Gastrocnemius medialis (tissue), 4 donors: ENCODE measurements around the gene B4GALT5. TPM values are rescaled to one million over a fixed set of nuclear protein-coding genes. Genes with fewer than 3 reads are reported as not detected.

ENCODE experiments used
- ATAC-seq, 2 donors: fragments of 150-250 bp; one replicate each; pipeline ENCODE4 v1.9.1; 2016
- DNase-seq, 2 donors: peaks; one replicate each; pipeline ENCODE4 v3.0.0-alpha.2; 2019
- H3K27ac ChIP-seq, 4 donors: fragments of 200-600 bp; sonication (generic); 1 replicate in 1 of 4; 2 replicates in 3 of 4; pipeline ENCODE4 v1.5.1; 2016 to 2018; ENCODE audit warnings: mild to moderate bottlenecking in 2 of 4, moderate library complexity in 1 of 4
- H3K27me3 ChIP-seq, 3 donors: fragments of 200-600 bp; sonication (generic) in 2 of 3; 1 replicate in 1 of 3; 2 replicates in 2 of 3; pipeline versions ENCODE4 v1.5.1 to v1.6.0; 2016 to 2019; ENCODE audit warnings: mild to moderate bottlenecking in 1 of 3, moderate library complexity in 1 of 3
- H3K36me3 ChIP-seq, 2 donors: fragments of 200-600 bp; sonication (generic) in 1 of 2; one replicate each; pipeline ENCODE4 v1.5.1; 2017 to 2018
- H3K4me1 ChIP-seq, 2 donors: fragments of 200-600 bp; sonication (generic) in 1 of 2; one replicate each; pipeline ENCODE4 v1.5.1; 2016 to 2017; ENCODE audit warnings: mild to moderate bottlenecking in 2 of 2
- H3K4me3 ChIP-seq, 4 donors: fragments of 200-600 bp; sonication (generic) in 3 of 4; 1 replicate in 1 of 4; 2 replicates in 3 of 4; pipeline ENCODE4 v1.5.1; 2016 to 2019; ENCODE audit warnings: mild to moderate bottlenecking in 2 of 4
- H3K9me3 ChIP-seq, 3 donors: fragments of 200-600 bp; sonication (generic) in 2 of 3; 1 replicate in 1 of 3; 2 replicates in 2 of 3; pipeline ENCODE4 v1.5.1; 2016 to 2019
- CTCF ChIP-seq, 5 experiments: fragments of 450-650 bp in 3 of 5; fragments of 200-600 bp in 2 of 5; sonication (generic) in 2 of 5; IDR thresholded peaks in 4 of 5; conservative IDR thresholded peaks in 1 of 5; 1 replicate in 4 of 5; 2 replicates in 1 of 5; pipeline ENCODE4 v1.5.1; 2016 to 2019; ENCODE audit warnings: antibody characterized with exemption in 5 of 5, mild to moderate bottlenecking in 3 of 5, moderate library complexity in 3 of 5
- POLR2A ChIP-seq, 2 donors: fragments of 450-650 bp; IDR thresholded peaks; one replicate each; pipeline ENCODE4 v1.6.1; 2017; ENCODE audit warnings: antibody characterized with exemption in 2 of 2, mild to moderate bottlenecking in 2 of 2, moderate library complexity in 2 of 2
- in situ Hi-C, 4 donors: fragments of 200-750 bp; cut with MboI; loops; one replicate each; pipeline versions ENCODE4 v1.15.0 to v1.8.0; 2017; ENCODE audit warnings: low sequenced_read_pairs in 4 of 4
- intact Hi-C: fragments of 100-400 bp; cut with DNase I; formaldehyde crosslinking; loops from one replicate; pipeline ENCODE4 v1.15.1; 2023; ENCODE audit warnings: low total_unique reads
- total RNA-seq, 4 donors: library from RNA; depleted of rRNA; stranded (reverse); fragments of >200 nt; gene quantifications; one replicate each; pipeline versions ENCODE4 v1.1.0 to v1.2.3, GENCODE V29; 2016

Gene B4GALT5
- total RNA-seq, 4 donors from 2014 or later, result 27.6 to 75.2 (median 56.4) TPM

- no peak for TF ChIP-seq CTCF (IDR thresholded peaks at IDR 0.05 in 4 of 5, conservative IDR thresholded peaks at IDR 0.05 in 1 of 5)
- TF ChIP-seq POLR2A (IDR thresholded peaks at IDR 0.05), result no peak
- Histone ChIP-seq H3K9me3 (no peaks in the 10 kb centered on the region), H3K36me3 (peaks cover 0 to 82% of the 10 kb centered on the region in 2 donors), H3K27ac (peak overlapping the region in 3 of 4 donors; percentile 4 to 90 (median 83)), H3K4me1 (peaks cover 0 to 12% of the 10 kb centered on the region in 2 donors), H3K4me3 (no peak overlapping the region), H3K27me3 (no peaks in the 10 kb centered on the region)
- DNase-seq (no peak), ATAC-seq (no peak)
- intact Hi-C loops, result no loop called here
- in situ Hi-C loops, result no loop called here
Observed at GRCh38 chr20:49649672-49650071, 64.0 kb downstream of the B4GALT5 start.

- TF ChIP-seq CTCF (IDR thresholded peaks at IDR 0.05 in 4 of 5, conservative IDR thresholded peaks at IDR 0.05 in 1 of 5) (no peak), POLR2A (IDR thresholded peaks at IDR 0.05) (no peak)
- H3K36me3 ChIP-seq, result peaks cover 0 to 81% of the 10 kb centered on the region in 2 donors
- no peaks in the 10 kb centered on the region for H3K27me3 ChIP-seq
- H3K27ac ChIP-seq, result peak overlapping the region in 2 of 4 donors; percentile 24 to 45
- DNase-seq, result no peak
- H3K4me1 ChIP-seq, result peaks cover 0 to 9% of the 10 kb centered on the region in 2 donors
- ATAC-seq, result no peak
- intact Hi-C loops, result no loop called here
- no peak overlapping the region for H3K4me3 ChIP-seq
- in situ Hi-C loops, result no loop called here
- no peaks in the 10 kb centered on the region for H3K9me3 ChIP-seq
Observed at GRCh38 chr20:49647550-49647949, 66.1 kb downstream of the B4GALT5 start.

GRCh38 chr20:49646528-49646927 is 67.2 kb downstream of the B4GALT5 start:
- Histone ChIP-seq H3K27ac (peak overlapping the region in 2 of 4 donors; percentile 45 to 50), H3K4me1 (peaks cover 4 to 16% of the 10 kb centered on the region in 2 donors), H3K9me3 (no peaks in the 10 kb centered on the region), H3K27me3 (no peaks in the 10 kb centered on the region), H3K4me3 (no peak overlapping the region), H3K36me3 (peaks cover 0 to 86% of the 10 kb centered on the region in 2 donors)
- TF ChIP-seq CTCF (IDR thresholded peaks at IDR 0.05 in 4 of 5, conservative IDR thresholded peaks at IDR 0.05 in 1 of 5) (no peak), POLR2A (IDR thresholded peaks at IDR 0.05) (no peak)
- in situ Hi-C loops (no loop called here), intact Hi-C loops (no loop called here)
- DNase-seq, result no peak
- no peak for ATAC-seq

GRCh38 chr20:49646126-49646525 is 67.6 kb downstream of the B4GALT5 start:
- no peak for TF ChIP-seq POLR2A (IDR thresholded peaks at IDR 0.05)
- TF ChIP-seq CTCF (IDR thresholded peaks at IDR 0.05 in 4 of 5, conservative IDR thresholded peaks at IDR 0.05 in 1 of 5), result no peak
- no peak overlapping the region for H3K4me3 ChIP-seq
- H3K4me1 ChIP-seq, result peaks cover 4 to 16% of the 10 kb centered on the region in 2 donors
- intact Hi-C loops (no loop called here), in situ Hi-C loops (no loop called here)
- DNase-seq (no peak), ATAC-seq (no peak)
- peaks cover 0 to 87% of the 10 kb centered on the region in 2 donors for H3K36me3 ChIP-seq
- H3K27me3 ChIP-seq, result no peaks in the 10 kb centered on the region
- H3K9me3 ChIP-seq, result no peaks in the 10 kb centered on the region
- H3K27ac ChIP-seq, result peak overlapping the region in 2 of 4 donors; percentile 45 to 50
